ENCODE data around the gene SEMA5A.

- TF ChIP-seq, protein P1, sequence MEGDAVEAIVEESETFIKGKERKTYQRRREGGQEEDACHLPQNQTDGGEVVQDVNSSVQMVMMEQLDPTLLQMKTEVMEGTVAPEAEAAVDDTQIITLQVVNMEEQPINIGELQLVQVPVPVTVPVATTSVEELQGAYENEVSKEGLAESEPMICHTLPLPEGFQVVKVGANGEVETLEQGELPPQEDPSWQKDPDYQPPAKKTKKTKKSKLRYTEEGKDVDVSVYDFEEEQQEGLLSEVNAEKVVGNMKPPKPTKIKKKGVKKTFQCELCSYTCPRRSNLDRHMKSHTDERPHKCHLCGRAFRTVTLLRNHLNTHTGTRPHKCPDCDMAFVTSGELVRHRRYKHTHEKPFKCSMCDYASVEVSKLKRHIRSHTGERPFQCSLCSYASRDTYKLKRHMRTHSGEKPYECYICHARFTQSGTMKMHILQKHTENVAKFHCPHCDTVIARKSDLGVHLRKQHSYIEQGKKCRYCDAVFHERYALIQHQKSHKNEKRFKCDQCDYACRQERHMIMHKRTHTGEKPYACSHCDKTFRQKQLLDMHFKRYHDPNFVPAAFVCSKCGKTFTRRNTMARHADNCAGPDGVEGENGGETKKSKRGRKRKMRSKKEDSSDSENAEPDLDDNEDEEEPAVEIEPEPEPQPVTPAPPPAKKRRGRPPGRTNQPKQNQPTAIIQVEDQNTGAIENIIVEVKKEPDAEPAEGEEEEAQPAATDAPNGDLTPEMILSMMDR (IDR thresholded peaks at IDR 0.05 in 4 of 5, conservative IDR thresholded peaks at IDR 0.05 in 1 of 5), result no peak
- TF ChIP-seq POLR2A (IDR thresholded peaks at IDR 0.05), result no peak
These were observed 198.2 kb downstream of the SEMA5A start for GRCh38 chr5:9347541-9348295.

Data from gastrocnemius medialis (tissue), 4 donors.